NCI-H1092 treated with DMSO at 0.1 percent for 48 hours (cell line): ENCODE measurements around the gene LCNL1.

ENCODE experiments used
- DNase-seq: peaks from one replicate; lab custom pipeline; 2025; lab: John Stamatoyannopoulos, UW

Gene LCNL1

GRCh38 chr9:136977223-136977622 is 5.6 kb upstream of the LCNL1 start, which contains the start of gene PTGDS:
TSS of gene PTGDS (plus strand) at chr9:136977504. CDS start at chr9:136977579, 75 bp downstream.
- DNase-seq: no peak

GRCh38 chr9:136977649-136978072 is 5.1 kb upstream of the LCNL1 start:
- DNase-seq: no peak

- DNase-seq: peak; percentile 20
These were observed 4.5 kb upstream of the LCNL1 start for GRCh38 chr9:136978073-136978864.

- DNase-seq: no peak
These were observed 3.8 kb upstream of the LCNL1 start for GRCh38 chr9:136978865-136979544.

GRCh38 chr9:136979769-136980587 is 2.8 kb upstream of the LCNL1 start:
- DNase-seq: no peak

- DNase-seq: no peak
These were observed 1.9 kb upstream of the LCNL1 start for GRCh38 chr9:136980669-136981478.

- DNase-seq: no peak
These were observed 1.1 kb upstream of the LCNL1 start for GRCh38 chr9:136981588-136982231.

- DNase-seq: no peak
These were observed 374 bp downstream of the LCNL1 start for GRCh38 chr9:136983167-136983566.

GRCh38 chr9:136983656-136984314 is 992 bp downstream of the LCNL1 start:
- DNase-seq: no peak

- DNase-seq: no peak
These were observed 1.8 kb downstream of the LCNL1 start for GRCh38 chr9:136984464-136985026.

- DNase-seq: no peak
These were observed 2.3 kb downstream of the LCNL1 start for GRCh38 chr9:136985027-136985602.

- no peak for DNase-seq
These were observed 3.1 kb downstream of the LCNL1 start for GRCh38 chr9:136985853-136986252.

GRCh38 chr9:136988872-136989271 is 6.1 kb downstream of the LCNL1 start:
- no peak for DNase-seq

GRCh38 chr9:136990242-136990911 is 7.6 kb downstream of the LCNL1 start:
- no peak for DNase-seq

GRCh38 chr9:136991993-136992818 is 9.4 kb downstream of the LCNL1 start, which contains the start of gene PAXX:
TSS of gene PAXX (plus strand) at chr9:136992422. CDS start at chr9:136992444, 22 bp downstream.
- DNase-seq: peak; percentile 79

- no peak for DNase-seq
These were observed 10.1 kb downstream of the LCNL1 start for GRCh38 chr9:136992819-136993369.

- no peak for DNase-seq
These were observed 11.5 kb downstream of the LCNL1 start for GRCh38 chr9:136994180-136994887.
